HG03175 (cell line): ENCODE data around the gene RYR2.

Experiments
- ATAC-seq: cut with Tn5 transposase; IDR thresholded peaks from one replicate; pipeline ENCODE4 v1.9.1; 2021; ENCODE audit warnings: mild to moderate bottlenecking, moderate library complexity; ENCODE audit not compliant: unreplicated experiment

RYR2 gene

GRCh38 chr1:237701534-237701933, 659.5 kb downstream of the RYR2 start:
- no peak for ATAC-seq

GRCh38 chr1:237702161-237702560, 660.2 kb downstream of the RYR2 start:
- no peak for ATAC-seq

- no peak for ATAC-seq
Observed at GRCh38 chr1:237705462-237705861, 663.5 kb downstream of the RYR2 start.

- no peak for ATAC-seq
Observed at GRCh38 chr1:237709355-237709754, 667.4 kb downstream of the RYR2 start.

- no peak for ATAC-seq
Observed at GRCh38 chr1:237711281-237711680, 669.3 kb downstream of the RYR2 start.

GRCh38 chr1:237712082-237712481, 670.1 kb downstream of the RYR2 start:
- no peak for ATAC-seq

GRCh38 chr1:237712586-237713157, 670.7 kb downstream of the RYR2 start:
- ATAC-seq = no peak

- no peak for ATAC-seq
Observed at GRCh38 chr1:237713916-237714315, 671.9 kb downstream of the RYR2 start.

- no peak for ATAC-seq
Observed at GRCh38 chr1:237717106-237717505, 675.1 kb downstream of the RYR2 start.

- ATAC-seq = no peak
Observed at GRCh38 chr1:237730826-237731350, 688.9 kb downstream of the RYR2 start.

- ATAC-seq = no peak
Observed at GRCh38 chr1:237732657-237733056, 690.7 kb downstream of the RYR2 start.

- no peak for ATAC-seq
Observed at GRCh38 chr1:237736372-237737029, 694.5 kb downstream of the RYR2 start.

- ATAC-seq = no peak
Observed at GRCh38 chr1:237737448-237737847, 695.5 kb downstream of the RYR2 start.

GRCh38 chr1:237737938-237738610, 696.1 kb downstream of the RYR2 start:
- ATAC-seq = no peak

- ATAC-seq = no peak
Observed at GRCh38 chr1:237740846-237741245, 698.9 kb downstream of the RYR2 start.

- ATAC-seq = no peak
Observed at GRCh38 chr1:237745545-237745944, 703.6 kb downstream of the RYR2 start.

GRCh38 chr1:237748171-237748960, 706.4 kb downstream of the RYR2 start:
- ATAC-seq = no peak

GRCh38 chr1:237749122-237749521, 707.1 kb downstream of the RYR2 start:
- no peak for ATAC-seq

GRCh38 chr1:237751090-237751489, 709.1 kb downstream of the RYR2 start:
- no peak for ATAC-seq

GRCh38 chr1:237754627-237755026, 712.6 kb downstream of the RYR2 start:
- ATAC-seq = no peak

- ATAC-seq = no peak
Observed at GRCh38 chr1:237756304-237756967, 714.5 kb downstream of the RYR2 start.
